ENCODE data around the gene PPP2R3C. TPM values are rescaled to one million over a fixed set of nuclear protein-coding genes. Genes with fewer than 3 reads are reported as not detected.
"Not testable (repeated sequence)": the region's sequence is repeated elsewhere in the genome, so short reads cannot be mapped to it uniquely, and the experiment has no call there.

The PPP2R3C gene
- total RNA-seq, 2 donors from 2014 or later, result 40.3 to 57.2 TPM

DNA sequence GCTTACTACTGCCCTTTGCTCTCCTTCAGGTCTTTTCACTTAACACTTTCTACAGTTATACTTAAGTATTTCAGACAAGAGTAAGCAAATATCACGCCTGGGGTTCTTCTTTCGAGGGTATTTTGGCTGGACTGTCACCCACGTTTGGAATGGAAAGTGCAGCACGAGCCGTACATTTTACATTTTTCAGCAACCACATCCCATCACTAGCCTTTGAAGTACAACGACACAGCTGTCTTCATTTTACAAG lies 76.1 kb downstream of the PPP2R3C start:
- no peak for ATAC-seq
- Mint-ChIP-seq H3K36me3 (peaks cover 0 to 7% of the 10 kb centered on the region in 2 donors), H3K27ac (peak overlapping the region; percentile 95 to 99), H3K9me3 (no peaks in the 10 kb centered on the region)
- DNase-seq (ENCODE audit: low spot score in 2 of 2), result no peak

DNA sequence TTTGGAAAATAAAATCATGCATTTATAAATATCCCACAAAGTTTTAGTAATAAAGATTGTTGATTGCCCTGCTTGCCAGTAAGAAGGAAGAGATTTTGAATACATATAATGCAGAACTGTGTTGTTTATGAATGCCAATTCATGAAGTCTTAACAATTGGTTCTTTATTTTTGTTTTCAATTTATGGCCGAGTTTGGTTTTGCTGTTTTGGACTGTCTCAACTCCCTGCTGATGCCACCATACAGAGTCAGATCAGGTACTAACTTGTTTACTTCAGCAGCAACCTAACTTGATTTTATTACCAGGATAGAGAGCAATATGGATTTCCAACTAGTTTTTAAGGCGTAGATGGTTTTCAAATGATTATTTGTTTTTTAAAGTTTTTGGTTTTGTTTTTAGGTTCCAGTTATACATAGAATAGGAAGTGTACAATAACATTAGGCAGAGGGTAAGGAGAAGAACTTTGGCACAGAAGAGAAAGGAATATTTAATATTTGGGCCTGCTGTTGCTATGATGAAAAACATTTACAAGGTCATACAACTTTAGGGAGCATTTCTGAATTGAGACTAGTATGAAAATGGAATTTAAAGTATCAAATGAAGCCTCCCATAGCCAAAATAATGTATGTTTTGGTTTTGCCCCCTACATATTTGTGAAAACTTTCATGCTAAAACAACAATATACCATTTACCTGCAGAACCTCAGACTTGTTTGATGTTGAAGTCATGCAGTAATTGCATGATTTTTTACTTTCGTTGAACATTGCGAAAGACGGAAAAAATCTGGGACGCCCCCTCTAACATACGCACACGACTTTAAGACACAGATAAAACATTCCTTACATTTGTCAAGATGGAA lies 76.6 kb downstream of the PPP2R3C start:
- Mint-ChIP-seq H3K9me3 (no peaks in the 10 kb centered on the region), H3K36me3 (peaks cover 0 to 7% of the 10 kb centered on the region in 2 donors), H3K27ac (peak overlapping the region; percentile 95 to 99)
- DNase-seq (ENCODE audit: low spot score in 2 of 2), result no peak
- peak in 1 of 2 donors; percentile 11 for ATAC-seq

- H3K36me3 Mint-ChIP-seq, result peaks cover 0 to 7% of the 10 kb centered on the region in 2 donors
- no peak for DNase-seq (ENCODE audit: low spot score in 2 of 2)
- no peaks in the 10 kb centered on the region for H3K9me3 Mint-ChIP-seq
- no peak overlapping the region for H3K27ac Mint-ChIP-seq
- ATAC-seq, result no peak
Observed at GRCh38 chr14:35043046-35043445, 78.7 kb downstream of the PPP2R3C start.

DNA sequence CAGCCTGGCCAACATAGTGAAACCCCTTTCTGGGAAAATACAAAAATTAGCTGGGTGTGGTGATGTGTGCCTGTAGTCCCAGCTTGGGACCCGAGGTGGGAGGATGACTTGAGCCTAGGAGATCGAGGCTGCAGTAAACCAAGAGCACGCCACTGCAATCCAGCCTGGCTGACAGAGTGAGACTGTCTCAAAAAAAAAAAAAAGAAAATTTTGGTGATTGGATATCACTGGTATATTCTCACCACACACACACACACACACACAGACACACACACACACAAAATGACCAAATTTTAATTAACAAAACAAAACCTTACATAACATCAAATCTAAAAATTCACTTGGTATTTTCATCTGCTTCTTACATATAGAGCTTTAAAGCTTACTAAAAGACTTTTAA lies 79.2 kb downstream of the PPP2R3C start:
- ATAC-seq (no peak), DNase-seq (ENCODE audit: low spot score in 2 of 2) (no peak)
- H3K36me3 Mint-ChIP-seq, result peaks cover 0 to 3% of the 10 kb centered on the region in 2 donors
- H3K9me3 Mint-ChIP-seq, result no peaks in the 10 kb centered on the region
- no peak overlapping the region for H3K27ac Mint-ChIP-seq

DNA sequence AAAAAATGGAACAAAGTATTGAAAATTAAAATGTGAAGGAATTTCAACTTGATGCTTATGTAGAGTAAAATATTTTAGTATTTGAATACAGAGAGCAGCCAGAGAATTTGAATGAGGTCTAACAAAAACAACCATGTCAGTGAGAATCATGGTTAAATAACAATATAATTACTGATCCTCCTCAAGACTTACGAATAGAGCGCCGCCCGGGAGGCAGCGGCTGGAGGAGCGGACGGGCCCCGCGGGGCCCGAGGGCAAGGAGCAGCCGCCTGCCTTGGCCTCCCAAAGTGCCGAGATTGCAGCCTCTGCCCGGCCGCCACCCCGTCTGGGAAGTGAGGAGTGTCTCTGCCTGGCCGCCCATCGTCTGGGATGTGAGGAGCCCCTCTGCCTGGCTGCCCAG lies 83.5 kb downstream of the PPP2R3C start:
- ATAC-seq; DNase-seq (ENCODE audit: low spot score in 2 of 2); H3K27ac Mint-ChIP-seq: not testable (repeated sequence)
- H3K9me3 Mint-ChIP-seq, result peaks cover 9 to 13% of the 10 kb centered on the region in 2 donors
- peaks cover 21 to 28% of the 10 kb centered on the region in 2 donors for H3K36me3 Mint-ChIP-seq

Other genes with a start within 250 kb of the PPP2R3C start
- gene BAZ1A, start 246.6 kb downstream of the PPP2R3C start, total RNA-seq, result 10 to 100 TPM; 61.0 to 71.7 TPM
- 100 to 1,000 TPM in 1 of 2 donors, 10 to 100 TPM in 1; 96.4 to 117 TPM for gene SRP54, start 139.0 kb downstream of the PPP2R3C start, total RNA-seq
- gene FAM177A1, start 75.7 kb downstream of the PPP2R3C start, total RNA-seq, result 10 to 100 TPM; 44.3 to 64.5 TPM
- 10 to 100 TPM; 49.3 to 51.9 TPM for gene PRORP, start 562 bp upstream of the PPP2R3C start, total RNA-seq
- gene PSMA6, start 170.4 kb upstream of the PPP2R3C start, total RNA-seq, result 100 to 1,000 TPM; 293 to 408 TPM